Neuron (in vitro differentiated cells): ENCODE data around the gene WTIP.

ENCODE experiments used
- H2AFZ ChIP-seq: one replicate; pipeline ENCODE4 v1.6.1; 2013; ENCODE audit warnings: low read depth, mild to moderate bottlenecking, inconsistent platforms, low read length, moderate library complexity
- H3K27me3 ChIP-seq: one replicate; pipeline ENCODE4 v1.6.1; 2013; ENCODE audit warnings: low read length; ENCODE audit not compliant: insufficient read depth
- H3K36me3 ChIP-seq: one replicate; pipeline ENCODE4 v1.6.1; 2013; ENCODE audit warnings: low read length; ENCODE audit not compliant: insufficient read depth
- H3K4me1 ChIP-seq: one replicate; pipeline ENCODE4 v1.6.1; 2013; ENCODE audit warnings: low read length; ENCODE audit not compliant: insufficient read depth
- H3K4me3 ChIP-seq: 2 replicates; pipeline ENCODE4 v1.5.1; 2013; ENCODE audit warnings: mild to moderate bottlenecking, low read length, moderate library complexity
- H3K9me3 ChIP-seq: one replicate; pipeline ENCODE4 v1.6.1; 2013; ENCODE audit warnings: low read length

Gene WTIP

GRCh38 chr19:34485831-34486230 lies 4.3 kb downstream of the WTIP start:
- Histone ChIP-seq H3K9me3 (peaks cover 1% of the 10 kb centered on the region), H2AFZ (no peak overlapping the region), H3K4me1 (peaks cover 8% of the 10 kb centered on the region), H3K27me3 (no peaks in the 10 kb centered on the region), H3K36me3 (peaks cover 10% of the 10 kb centered on the region), H3K4me3 (no peak overlapping the region)

DNA sequence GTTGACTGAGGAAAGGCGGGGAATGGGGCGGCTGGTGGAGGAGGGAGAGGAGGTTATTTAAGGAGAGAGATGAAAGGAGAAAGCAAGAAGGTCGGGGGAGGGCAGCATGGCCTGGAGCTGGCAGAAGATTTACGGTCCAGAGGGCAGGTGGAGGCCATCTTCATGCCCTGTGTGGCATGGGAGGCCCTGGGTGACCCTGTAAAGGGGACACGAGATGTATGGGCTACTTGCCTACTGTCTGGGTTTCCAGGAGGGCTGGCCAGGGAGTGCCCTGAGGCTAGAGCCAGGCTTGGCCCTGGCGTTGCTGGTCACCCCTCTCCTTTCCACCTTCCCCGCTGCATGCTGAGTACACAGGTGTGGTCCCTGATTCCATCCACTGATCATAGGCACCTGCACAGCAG lies 6.1 kb downstream of the WTIP start:
- Histone ChIP-seq H3K4me1 (peaks cover 4% of the 10 kb centered on the region), H3K36me3 (peaks cover 20% of the 10 kb centered on the region)

DNA sequence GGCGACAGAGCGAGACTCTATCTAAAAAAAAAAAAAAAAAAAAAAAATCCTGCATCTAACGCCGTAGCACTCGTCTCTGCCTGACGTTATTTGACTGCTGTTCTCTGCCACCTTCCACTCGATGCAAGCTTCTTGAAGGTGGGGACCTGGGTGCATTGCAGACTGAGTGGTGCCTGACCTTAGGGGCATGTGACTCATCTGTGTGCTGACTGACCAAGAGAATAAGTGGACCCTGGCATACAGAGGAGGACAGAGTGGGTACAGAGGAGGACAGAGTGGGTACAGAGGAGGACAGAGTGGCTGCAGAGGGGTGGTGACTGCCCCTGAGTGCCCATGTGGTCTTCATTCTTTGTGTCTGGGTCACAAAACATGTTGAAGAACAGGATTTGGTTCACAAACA lies 7.6 kb downstream of the WTIP start:
- Histone ChIP-seq H3K9me3 (peaks cover 1% of the 10 kb centered on the region), H3K4me1 (no peaks in the 10 kb centered on the region), H2AFZ (no peak overlapping the region), H3K27me3 (no peaks in the 10 kb centered on the region), H3K36me3 (peaks cover 33% of the 10 kb centered on the region), H3K4me3 (no peak overlapping the region)

More for the DNA sequence above, 6.1 kb downstream of the WTIP start:
- Histone ChIP-seq H3K27me3 (no peaks in the 10 kb centered on the region), H2AFZ (no peak overlapping the region), H3K9me3 (peaks cover 1% of the 10 kb centered on the region), H3K4me3 (no peak overlapping the region)

DNA sequence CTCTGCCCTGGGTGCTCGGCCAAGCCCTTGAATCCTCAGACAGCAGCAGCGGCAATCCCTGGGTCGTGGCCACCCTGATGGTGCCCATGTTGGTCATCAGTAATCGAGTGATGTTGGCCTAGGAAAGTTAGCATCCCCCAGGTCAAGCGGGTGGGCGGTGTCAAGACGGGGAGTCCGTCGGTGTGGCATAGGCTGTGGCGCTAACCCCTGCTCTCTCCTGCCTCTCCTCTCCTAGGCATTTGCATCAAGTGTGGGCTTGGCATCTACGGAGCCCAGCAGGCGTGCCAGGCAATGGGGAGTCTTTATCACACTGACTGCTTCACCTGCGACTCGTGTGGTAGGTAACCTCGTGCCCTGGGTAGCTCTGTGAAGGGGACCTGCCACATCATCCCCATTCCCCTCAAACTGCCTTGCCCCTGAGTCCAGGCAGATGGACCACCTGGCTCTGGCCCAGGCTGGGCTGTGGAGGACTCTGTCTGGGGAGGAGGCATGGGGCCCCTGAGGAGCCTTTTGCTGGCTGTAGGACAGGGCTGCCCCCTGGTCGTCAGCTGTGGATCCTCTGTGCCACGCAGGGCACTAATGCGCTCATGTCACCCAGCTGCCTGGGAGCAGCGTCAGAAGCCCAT lies 8.7 kb downstream of the WTIP start:
- H3K36me3 ChIP-seq, result peaks cover 42% of the 10 kb centered on the region
- H3K27me3 ChIP-seq, result no peaks in the 10 kb centered on the region
- H3K4me1 ChIP-seq, result no peaks in the 10 kb centered on the region
- no peak overlapping the region for H3K4me3 ChIP-seq
- no peak overlapping the region for H2AFZ ChIP-seq
- peaks cover 1% of the 10 kb centered on the region for H3K9me3 ChIP-seq

DNA sequence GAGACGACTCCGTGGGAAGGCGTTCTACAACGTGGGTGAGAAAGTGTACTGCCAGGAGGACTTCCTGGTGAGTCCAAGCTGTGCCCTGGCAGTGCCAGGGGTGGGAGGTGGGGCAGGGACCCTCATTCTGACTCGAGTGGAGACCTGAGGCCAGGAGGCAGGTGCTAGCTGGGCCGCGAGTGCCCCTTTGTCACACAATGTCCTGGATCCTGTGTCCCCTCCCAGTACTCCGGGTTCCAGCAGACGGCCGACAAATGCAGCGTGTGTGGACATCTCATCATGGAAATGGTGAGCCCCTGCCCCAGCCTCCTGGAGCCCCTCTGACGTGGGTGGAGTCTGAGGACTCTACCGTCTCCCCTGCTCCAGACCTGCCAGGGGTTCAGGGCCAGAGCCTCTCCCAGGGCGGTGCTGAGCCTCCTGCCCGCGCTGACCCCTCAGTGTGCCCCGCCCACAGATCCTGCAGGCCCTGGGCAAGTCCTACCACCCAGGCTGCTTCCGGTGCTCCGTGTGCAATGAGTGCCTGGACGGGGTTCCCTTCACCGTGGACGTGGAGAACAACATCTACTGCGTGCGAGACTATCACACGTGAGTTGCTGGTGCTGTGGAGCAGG lies 11.6 kb downstream of the WTIP start:
- Histone ChIP-seq H3K4me3 (no peak overlapping the region), H2AFZ (no peak overlapping the region), H3K36me3 (peaks cover 61% of the 10 kb centered on the region), H3K4me1 (no peaks in the 10 kb centered on the region), H3K9me3 (peaks cover 3% of the 10 kb centered on the region), H3K27me3 (no peaks in the 10 kb centered on the region)

- H2AFZ ChIP-seq, result no peak overlapping the region
- H3K36me3 ChIP-seq, result peaks cover 63% of the 10 kb centered on the region
- no peak overlapping the region for H3K4me3 ChIP-seq
- H3K27me3 ChIP-seq, result no peaks in the 10 kb centered on the region
- H3K9me3 ChIP-seq, result peaks cover 3% of the 10 kb centered on the region
- H3K4me1 ChIP-seq, result no peaks in the 10 kb centered on the region
Observed at GRCh38 chr19:34493649-34494044, 12.1 kb downstream of the WTIP start.

- Histone ChIP-seq H3K27me3 (no peaks in the 10 kb centered on the region), H3K4me1 (no peaks in the 10 kb centered on the region), H3K36me3 (peaks cover 67% of the 10 kb centered on the region), H2AFZ (no peak overlapping the region), H3K4me3 (no peak overlapping the region), H3K9me3 (peaks cover 3% of the 10 kb centered on the region)
Observed at GRCh38 chr19:34494601-34495000, 13.0 kb downstream of the WTIP start.

GRCh38 chr19:34495416-34495815 lies 13.9 kb downstream of the WTIP start:
- no peaks in the 10 kb centered on the region for H3K27me3 ChIP-seq
- H3K4me3 ChIP-seq, result no peak overlapping the region
- H3K36me3 ChIP-seq, result peaks cover 61% of the 10 kb centered on the region
- H3K9me3 ChIP-seq, result peaks cover 3% of the 10 kb centered on the region
- no peak overlapping the region for H2AFZ ChIP-seq
- no peaks in the 10 kb centered on the region for H3K4me1 ChIP-seq

- H3K4me3 ChIP-seq, result no peak overlapping the region
- peaks cover 3% of the 10 kb centered on the region for H3K9me3 ChIP-seq
- H3K27me3 ChIP-seq, result no peaks in the 10 kb centered on the region
- peaks cover 50% of the 10 kb centered on the region for H3K36me3 ChIP-seq
- H3K4me1 ChIP-seq, result no peaks in the 10 kb centered on the region
- H2AFZ ChIP-seq, result no peak overlapping the region
Observed at GRCh38 chr19:34497112-34497805, 15.7 kb downstream of the WTIP start.

GRCh38 chr19:34499155-34499834 lies 17.7 kb downstream of the WTIP start:
- H3K36me3 ChIP-seq, result peaks cover 33% of the 10 kb centered on the region
- H3K4me3 ChIP-seq, result no peak overlapping the region
- H3K27me3 ChIP-seq, result no peaks in the 10 kb centered on the region

DNA sequence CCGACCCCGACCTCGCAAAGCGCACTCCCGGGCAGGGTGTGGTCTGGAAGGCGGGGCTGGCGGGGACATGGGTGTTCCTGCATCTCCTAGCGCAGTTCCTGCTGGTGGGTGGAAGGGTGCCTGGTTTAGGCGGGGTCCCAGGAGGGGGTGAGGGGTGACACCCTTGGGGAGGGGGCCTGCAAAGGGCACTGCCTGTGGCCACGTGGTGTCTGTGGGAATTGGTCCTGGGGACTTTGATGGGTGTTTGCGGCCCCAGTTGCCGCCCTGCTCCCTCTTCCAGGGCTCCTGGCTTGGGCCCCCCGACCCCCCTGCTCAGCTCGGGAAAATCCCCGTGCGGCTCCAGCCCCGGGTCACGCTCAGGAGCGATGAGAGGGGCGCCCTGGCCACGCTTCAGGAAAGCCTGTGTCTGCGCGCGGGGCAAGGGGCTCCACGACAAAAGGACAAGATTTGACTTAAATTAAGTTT lies 19.1 kb downstream of the WTIP start:
- no peaks in the 10 kb centered on the region for H3K27me3 ChIP-seq
- no peak overlapping the region for H2AFZ ChIP-seq
- no peaks in the 10 kb centered on the region for H3K9me3 ChIP-seq
- H3K36me3 ChIP-seq, result peaks cover 22% of the 10 kb centered on the region
- H3K4me1 ChIP-seq, result no peaks in the 10 kb centered on the region
- no peak overlapping the region for H3K4me3 ChIP-seq

More at GRCh38 chr19:34499155-34499834, 17.7 kb downstream of the WTIP start:
- Histone ChIP-seq H3K4me1 (no peaks in the 10 kb centered on the region), H2AFZ (no peak overlapping the region), H3K9me3 (peaks cover 3% of the 10 kb centered on the region)

GRCh38 chr19:34501339-34502320 lies 20.1 kb downstream of the WTIP start:
- Histone ChIP-seq H3K27me3 (no peaks in the 10 kb centered on the region), H3K9me3 (no peaks in the 10 kb centered on the region), H3K36me3 (peaks cover 16% of the 10 kb centered on the region), H3K4me3 (no peak overlapping the region), H3K4me1 (no peaks in the 10 kb centered on the region), H2AFZ (no peak overlapping the region)
